Astrocyte of the cerebellum (primary cell): ENCODE data around the gene HMMR.
"Not testable (repeated sequence)": the region's sequence is repeated elsewhere in the genome, so short reads cannot be mapped to it uniquely, and the experiment has no call there.

ENCODE experiments used
- DNase-seq: peaks from one replicate; pipeline ENCODE4 v3.0.0-alpha.2; 2011; ENCODE audit warnings: low read depth
- H3K4me3 ChIP-seq: 2 replicates; pipeline ENCODE4 v1.5.1; 2011; ENCODE audit warnings: mild to moderate bottlenecking, low read depth, low read length, moderate library complexity
- in situ Hi-C: cut with HindIII; loops from 2 replicates; pipeline ENCODE4 v1.10.0; 2017; ENCODE audit warnings: low sequenced_read_pairs
- TF ChIP-seq, protein P1 (sequence below): IDR thresholded peaks from 2 replicates; pipeline ENCODE4 v1.5.1; 2012; ENCODE audit warnings: low read length, low read depth, moderate library complexity, mild to moderate bottlenecking; ENCODE audit errors: missing control alignments

HMMR gene

DNA sequence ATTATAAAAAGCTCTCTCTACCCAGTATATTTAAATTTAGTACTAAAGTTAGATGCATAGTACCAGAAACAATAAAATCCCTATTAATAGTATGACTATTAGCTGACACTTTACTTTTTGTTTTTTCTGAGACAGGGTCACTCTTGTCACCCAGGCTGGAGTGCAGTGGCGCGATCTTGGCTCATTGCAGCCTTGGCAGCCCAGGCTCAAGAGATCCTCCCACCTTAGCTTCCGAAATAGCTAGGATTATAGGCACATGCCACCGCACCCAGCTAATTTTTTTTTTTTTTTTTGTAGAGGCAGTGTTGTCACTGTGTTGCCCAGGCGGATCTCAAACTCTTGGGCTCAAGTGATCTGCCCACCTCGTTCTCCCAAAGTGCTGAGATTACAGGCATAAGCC lies 15.1 kb upstream of the HMMR start:
- TF ChIP-seq, protein P1, sequence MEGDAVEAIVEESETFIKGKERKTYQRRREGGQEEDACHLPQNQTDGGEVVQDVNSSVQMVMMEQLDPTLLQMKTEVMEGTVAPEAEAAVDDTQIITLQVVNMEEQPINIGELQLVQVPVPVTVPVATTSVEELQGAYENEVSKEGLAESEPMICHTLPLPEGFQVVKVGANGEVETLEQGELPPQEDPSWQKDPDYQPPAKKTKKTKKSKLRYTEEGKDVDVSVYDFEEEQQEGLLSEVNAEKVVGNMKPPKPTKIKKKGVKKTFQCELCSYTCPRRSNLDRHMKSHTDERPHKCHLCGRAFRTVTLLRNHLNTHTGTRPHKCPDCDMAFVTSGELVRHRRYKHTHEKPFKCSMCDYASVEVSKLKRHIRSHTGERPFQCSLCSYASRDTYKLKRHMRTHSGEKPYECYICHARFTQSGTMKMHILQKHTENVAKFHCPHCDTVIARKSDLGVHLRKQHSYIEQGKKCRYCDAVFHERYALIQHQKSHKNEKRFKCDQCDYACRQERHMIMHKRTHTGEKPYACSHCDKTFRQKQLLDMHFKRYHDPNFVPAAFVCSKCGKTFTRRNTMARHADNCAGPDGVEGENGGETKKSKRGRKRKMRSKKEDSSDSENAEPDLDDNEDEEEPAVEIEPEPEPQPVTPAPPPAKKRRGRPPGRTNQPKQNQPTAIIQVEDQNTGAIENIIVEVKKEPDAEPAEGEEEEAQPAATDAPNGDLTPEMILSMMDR = no peak
- in situ Hi-C loops = no loop called here
- no peak overlapping the region for H3K4me3 ChIP-seq
- no peak for DNase-seq

GRCh38 chr5:163447191-163447590 lies 13.2 kb upstream of the HMMR start:
- in situ Hi-C loops = no loop called here
- no peak for DNase-seq
- no peak overlapping the region for H3K4me3 ChIP-seq
- TF ChIP-seq, protein P1 = no peak

DNA sequence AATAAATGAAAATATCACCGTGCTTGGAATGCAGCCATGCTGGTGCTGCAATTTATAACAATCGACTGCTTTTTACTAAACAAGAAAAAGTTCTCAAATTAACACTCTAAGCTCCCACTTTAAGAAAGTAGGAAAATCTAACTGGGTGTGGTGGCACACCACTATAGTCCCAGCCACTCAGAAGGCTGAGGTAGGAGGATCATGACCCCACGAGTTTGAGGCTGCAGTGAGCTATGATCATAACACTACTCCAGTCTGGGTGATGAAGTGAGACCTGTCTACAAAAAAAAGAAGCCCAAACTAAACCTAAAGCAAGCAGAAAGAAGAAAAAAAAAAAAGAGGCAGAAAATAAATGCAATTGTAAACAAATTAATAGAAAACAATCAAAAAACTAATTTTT lies 12.6 kb upstream of the HMMR start:
- TF ChIP-seq, protein P1 = no peak
- H3K4me3 ChIP-seq = no peak overlapping the region
- in situ Hi-C loops = no loop called here
- DNase-seq = no peak

GRCh38 chr5:163448491-163448890 lies 11.9 kb upstream of the HMMR start:
- DNase-seq = no peak
- in situ Hi-C loops = no loop called here
- H3K4me3 ChIP-seq = no peak overlapping the region
- TF ChIP-seq, protein P1 = no peak

DNA sequence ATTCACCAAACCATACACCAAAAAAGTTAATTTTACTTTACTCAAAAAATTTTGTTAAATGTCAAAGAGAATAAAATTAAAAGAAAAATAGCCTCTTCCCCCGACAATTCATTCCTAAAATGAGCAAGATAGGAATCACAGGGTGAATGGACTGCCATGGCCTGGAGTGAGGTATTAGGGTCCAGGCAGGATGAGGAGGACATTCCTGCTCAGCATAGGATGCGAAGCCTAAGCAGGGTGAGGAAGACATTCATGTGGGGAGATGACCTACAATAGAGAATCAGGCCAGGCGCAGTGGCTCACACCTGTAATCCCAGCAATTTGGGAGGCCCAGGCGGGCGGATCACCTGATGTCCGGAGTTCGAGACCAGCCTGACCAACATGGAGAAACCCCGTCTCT lies 8.9 kb upstream of the HMMR start:
- DNase-seq = no peak
- H3K4me3 ChIP-seq = no peak overlapping the region
- TF ChIP-seq, protein P1 = no peak
- in situ Hi-C loops = no loop called here

- in situ Hi-C loops = no loop called here
- TF ChIP-seq, protein P1 = no peak
Measured at GRCh38 chr5:163453705-163454104, 6.7 kb upstream of the HMMR start.

DNA sequence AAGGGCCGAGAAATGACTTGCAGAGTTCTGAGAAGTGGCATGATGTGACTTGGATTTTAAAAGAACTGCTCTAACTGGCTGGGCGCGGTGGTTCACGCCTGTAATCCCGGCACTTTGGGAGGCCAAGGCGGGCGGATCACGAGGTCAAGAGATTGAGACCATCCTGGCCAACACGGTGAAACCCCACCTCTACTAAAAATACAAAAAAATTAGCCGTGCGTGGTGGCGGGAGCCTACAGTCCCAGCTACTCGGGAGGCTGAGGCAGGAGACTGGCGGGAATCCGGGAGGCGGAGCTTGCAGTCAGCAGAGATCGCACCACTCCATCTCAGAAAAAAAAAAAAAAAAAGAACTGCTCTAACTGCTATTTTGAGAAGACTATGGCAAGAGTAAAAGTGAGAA lies 5.0 kb upstream of the HMMR start:
- H3K4me3 ChIP-seq, DNase-seq, in situ Hi-C loops: not testable (repeated sequence)

More at GRCh38 chr5:163453705-163454104, 6.7 kb upstream of the HMMR start:
- DNase-seq = no peak
- H3K4me3 ChIP-seq = no peak overlapping the region
